ENCODE measurements around the gene TMBIM4.

GRCh38 chr12:66115071-66115600 is 54.7 kb downstream of the TMBIM4 start:
- TF ChIP-seq CTCF (IDR thresholded peaks at IDR 0.05) (no peak), POLR2A (IDR thresholded peaks at IDR 0.05; ENCODE audit: low read depth) (no peak)
